HepG2 (cell line): ENCODE data around the gene DHX16. TPM values are rescaled to one million over a fixed set of nuclear protein-coding genes. Genes with fewer than 3 reads are reported as not detected.
"Not testable (repeated sequence)": the region's sequence is repeated elsewhere in the genome, so short reads cannot be mapped to it uniquely, and the experiment has no call there.

Experiments
- ATAC-seq: fragments of 200-7000 bp; cut with Tn5 transposase; 3 replicates; pipeline ENCODE4 v1.9.1; 2020; ENCODE audit warnings: mild to moderate bottlenecking, moderate library complexity
- BruUV-seq: library from RNA; stranded (reverse); fragments of 400-500 nt; replicated peaks from 2 replicates; lab custom pipeline; 2021; lab: Mats Ljungman, UMichigan
- CTCF ChIA-PET: fragments of 300-600 bp; formaldehyde crosslinking; extraction: SDS; loops from one replicate; lab custom pipeline; 2021; ENCODE audit warnings: low total read pairs, inconsistent platforms, low intra/inter-chr PET ratio; lab: Yijun Ruan, JAX
- POLR2A ChIA-PET: fragments of 350-600 bp; sonication (Branson Sonifier 250); formaldehyde crosslinking; loops from one replicate; lab custom pipeline; 2020; ENCODE audit warnings: antibody characterized with exemption, inconsistent platforms; lab: Yijun Ruan, JAX
- DNase-seq: peaks from one replicate; pipeline ENCODE4 v3.0.0-alpha.2; 2015; ENCODE audit warnings: low spot score
- FAIRE-seq: peaks from 3 replicates; lab custom pipeline; 2011; peaks lifted over from hg19 to GRCh38; lab: Jason Lieb, UNC
- H2AFZ ChIP-seq: one replicate; pipeline ENCODE4 v1.6.1; 2011; ENCODE audit warnings: low read length, inconsistent platforms
- H3K27ac ChIP-seq: fragments of 300-600 bp; 3 replicates; pipeline ENCODE4 v1.8.0; 2011; ENCODE audit warnings: mixed run types, mild to moderate bottlenecking, mixed read lengths, low read length, inconsistent platforms; ENCODE audit not compliant: insufficient read depth; ENCODE audit errors: extremely low read length
- H3K27me3 ChIP-seq, 2 experiments: fragments of 200-600 bp in 1 of 2; 2 replicates in 1 of 2; 3 replicates in 1 of 2; pipeline versions ENCODE4 v1.6.0 to v1.8.0; 2011; ENCODE audit warnings: low read length in 2 of 2, mild to moderate bottlenecking in 2 of 2, moderate library complexity in 2 of 2, inconsistent platforms in 1 of 2; ENCODE audit not compliant: insufficient read depth in 2 of 2, control insufficient read depth in 1 of 2
- H3K36me3 ChIP-seq, 2 experiments: fragments of 200-600 bp in 1 of 2; replicated peaks in 1 of 2; 2 replicates in 1 of 2; 3 replicates in 1 of 2; pipeline versions ENCODE4 v1.5.1 to v1.8.0; 2011; ENCODE audit warnings: low read length in 2 of 2, inconsistent platforms in 1 of 2; ENCODE audit not compliant: insufficient read depth in 2 of 2, control insufficient read depth in 1 of 2
- H3K4me1 ChIP-seq: 2 replicates; pipeline ENCODE4 v1.5.1; 2012; ENCODE audit warnings: low read length, inconsistent platforms; ENCODE audit not compliant: insufficient read depth
- H3K4me2 ChIP-seq: 2 replicates; pipeline ENCODE4 v1.6.0; 2011; ENCODE audit warnings: low read depth, low read length, inconsistent platforms
- H3K4me3 ChIP-seq, 3 experiments: fragments of 200-600 bp in 1 of 3; sonication (generic), shearing (Covaris generic) in 1 of 3; replicated peaks in 1 of 3; 2 replicates each; pipeline ENCODE4 v1.5.1; 2011 to 2016; ENCODE audit warnings: low read length in 3 of 3, inconsistent platforms in 2 of 3, low read depth in 2 of 3, mild to moderate bottlenecking in 2 of 3, control low read depth in 1 of 3, mixed read lengths in 1 of 3; ENCODE audit not compliant: insufficient read depth in 1 of 3
- H3K79me2 ChIP-seq: one replicate; pipeline ENCODE4 v1.6.1; 2011; ENCODE audit warnings: low read length, inconsistent platforms; ENCODE audit not compliant: insufficient read depth
- H3K9ac ChIP-seq: 2 replicates; pipeline ENCODE4 v1.6.0; 2011; ENCODE audit warnings: mild to moderate bottlenecking, low read depth, low read length, inconsistent platforms; ENCODE audit not compliant: insufficient read depth
- H3K9me3 ChIP-seq: 2 replicates; pipeline ENCODE4 v1.5.1; 2012; ENCODE audit warnings: mild to moderate bottlenecking, low read length
- H4K20me1 ChIP-seq: 2 replicates; pipeline ENCODE4 v1.6.0; 2011; ENCODE audit warnings: inconsistent platforms, mild to moderate bottlenecking, low read length, moderate library complexity; ENCODE audit not compliant: insufficient read depth
- CREM ChIP-seq, 2 experiments: sonication (generic) in 1 of 2; formaldehyde crosslinking in 1 of 2; IDR thresholded peaks; 2 replicates each; pipeline versions ENCODE4 v1.4.0 to v1.6.1; 2016 to 2020; ENCODE audit warnings: antibody characterized with exemption in 1 of 2, mild to moderate bottlenecking in 1 of 2, missing genetic modification reagents in 1 of 2
- FOXA3 ChIP-seq: IDR thresholded peaks from 2 replicates; pipeline ENCODE4 v1.6.1; 2016; ENCODE audit warnings: missing genetic modification reagents, missing compliant biosample characterization
- HDAC1 ChIP-seq: sonication (generic); formaldehyde crosslinking; IDR thresholded peaks from 2 replicates; pipeline ENCODE4 v1.5.1; 2020; ENCODE audit warnings: mild to moderate bottlenecking, missing genetic modification reagents
- MYC ChIP-seq: sonication (generic); formaldehyde crosslinking; IDR thresholded peaks from 2 replicates; pipeline ENCODE4 v1.9.0; 2021; ENCODE audit warnings: missing genetic modification reagents, borderline replicate concordance
- POGZ ChIP-seq: sonication (generic); formaldehyde crosslinking; IDR thresholded peaks from 2 replicates; pipeline ENCODE4 v1.4.0; 2020; ENCODE audit warnings: mild to moderate bottlenecking, missing genetic modification reagents
- RARA ChIP-seq: IDR thresholded peaks from 2 replicates; pipeline ENCODE4 v1.6.1; 2016; ENCODE audit warnings: missing genetic modification reagents, missing compliant biosample characterization
- SALL1 ChIP-seq: sonication (generic); formaldehyde crosslinking; IDR thresholded peaks from 2 replicates; pipeline ENCODE4 v1.8.0; 2022; ENCODE audit warnings: mild to moderate bottlenecking, missing genetic modification reagents
- ZFY ChIP-seq: sonication (generic); formaldehyde crosslinking; IDR thresholded peaks from 2 replicates; pipeline ENCODE4 v1.4.0; 2020; ENCODE audit warnings: missing genetic modification reagents
- ZMYM3 ChIP-seq: sonication (generic); formaldehyde crosslinking; IDR thresholded peaks from 2 replicates; pipeline ENCODE4 v1.5.1; 2020; ENCODE audit warnings: mild to moderate bottlenecking, missing genetic modification reagents
- WGBS: methylation state at CpG from one replicate; pipeline ENCODE4 v1.1.6; 2017; ENCODE audit warnings: low lambda C conversion rate; 5-methylcytosine and 5-hydroxymethylcytosine counted together
- in situ Hi-C: cut with HindIII; loops from 2 replicates; pipeline ENCODE4 v1.10.0; 2017; ENCODE audit warnings: low pct_unique_long_range_greater_than_20kb; ENCODE audit not compliant: extremely low pct_ligation_motif_present
- intact Hi-C: fragments of 100-400 bp; cut with micrococcal nuclease; formaldehyde crosslinking; loops from one replicate; pipeline ENCODE4 v1.10.0; 2022; ENCODE audit not compliant: unreplicated experiment
- polyA plus RNA-seq, 8 experiments: library from polyadenylated mRNA; depleted of rRNA in 3 of 8; stranded (reverse) in 7 of 8; unstranded in 1 of 8; fragments of >200 nt; fragmentation: Illumina TruSeq in 4 of 8; extraction: Trizol in 4 of 8; gene quantifications; 2 replicates each; pipeline versions ENCODE4 v1.2.1 to v1.2.3, GENCODE V29; 2011 to 2016; ENCODE audit warnings: low read depth in 4 of 8, missing spikeins in 1 of 8, mixed read lengths in 1 of 8; ENCODE audit not compliant: insufficient read depth in 1 of 8
- total RNA-seq, 5 experiments: library from RNA; depleted of rRNA; stranded (reverse); fragments of >200 nt; fragmentation: Illumina TruSeq; extraction: Trizol; gene quantifications; 2 replicates each; pipeline ENCODE4 v1.2.3, GENCODE V29; 2016; ENCODE audit warnings: low read depth in 1 of 5
- TF ChIP-seq, protein P1 (sequence below): IDR thresholded peaks from 2 replicates; pipeline ENCODE4 v1.4.0; 2020; ENCODE audit warnings: mild to moderate bottlenecking, missing genetic modification reagents
- TF ChIP-seq, protein P2 (sequence below): sonication (generic); formaldehyde crosslinking; IDR thresholded peaks from 2 replicates; pipeline ENCODE4 v1.4.0; 2020; ENCODE audit warnings: missing genetic modification reagents
- TF ChIP-seq, protein P3 (sequence below): sonication (generic); formaldehyde crosslinking; IDR thresholded peaks from 2 replicates; pipeline ENCODE4 v1.4.0; 2020; ENCODE audit warnings: missing genetic modification reagents, mild to moderate bottlenecking, borderline replicate concordance

Gene DHX16
- total and polyA plus RNA-seq, 2 of the 13 experiments (the other 11 are each of a cell fraction or from before 2014, with no cell fraction given): 57.0 to 58.5 TPM

DNA sequence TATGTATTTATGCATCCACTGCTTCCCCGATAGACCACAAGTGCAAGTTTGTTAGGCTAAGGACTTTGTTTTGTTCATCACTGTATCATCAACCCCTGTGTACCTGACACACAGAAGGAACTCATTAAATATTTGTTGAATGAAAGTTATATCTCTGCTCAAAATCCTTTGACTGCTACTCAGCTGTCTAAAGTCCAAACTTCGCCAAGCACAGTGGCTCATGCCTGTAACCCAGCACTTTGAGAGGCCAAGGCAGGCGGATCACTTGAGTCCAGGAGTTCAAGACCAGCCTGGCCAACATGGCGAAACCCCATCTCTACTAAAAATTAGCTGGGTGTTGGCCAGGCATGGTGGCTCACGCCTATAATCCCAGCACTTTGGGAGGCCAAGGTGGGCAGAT, 14.9 kb downstream of the DHX16 start:
- intact Hi-C loops: loop anchor here (5.0 kb wide), 1 partner anchor 41 kb away; the partner anchor contains the start of genes MRPS18B and PPP1R10
- H3K79me2 ChIP-seq; FAIRE-seq; H3K27me3 ChIP-seq; CTCF ChIA-PET; H4K20me1 ChIP-seq; H2AFZ ChIP-seq; H3K9me3 ChIP-seq; in situ Hi-C loops; H3K4me3 ChIP-seq; BruUV-seq; H3K9ac ChIP-seq; H3K4me2 ChIP-seq; TF ChIP-seq CREM (CRISPR knock-in tag; IDR thresholded peaks at IDR 0.05): not testable (repeated sequence)
- POLR2A ChIA-PET: interaction anchor here (1.4 to 4.8 kb wide), 3 partner anchors 10 to 39 kb away, joined by 3 to 26 read pairs (median 9); partner anchors contain the start of gene DHX16
- ATAC-seq (peak; percentile 3; the same call in 1 of the 3 replicates), DNase-seq (peak; percentile 53)
- peak overlapping the region; percentile 80 for H3K27ac ChIP-seq
- peaks cover 38 to 72% of the 10 kb centered on the region in 2 experiments for H3K36me3 ChIP-seq
- 64% methylated on average over 5 of the region's 5 CpGs for WGBS
- H3K4me1 ChIP-seq: peaks cover 53% of the 10 kb centered on the region
- TF ChIP-seq ZFY: 0 out of 2 replicates have a peak, but pooled peaks have one; percentile 21
- TF ChIP-seq, protein P1, sequence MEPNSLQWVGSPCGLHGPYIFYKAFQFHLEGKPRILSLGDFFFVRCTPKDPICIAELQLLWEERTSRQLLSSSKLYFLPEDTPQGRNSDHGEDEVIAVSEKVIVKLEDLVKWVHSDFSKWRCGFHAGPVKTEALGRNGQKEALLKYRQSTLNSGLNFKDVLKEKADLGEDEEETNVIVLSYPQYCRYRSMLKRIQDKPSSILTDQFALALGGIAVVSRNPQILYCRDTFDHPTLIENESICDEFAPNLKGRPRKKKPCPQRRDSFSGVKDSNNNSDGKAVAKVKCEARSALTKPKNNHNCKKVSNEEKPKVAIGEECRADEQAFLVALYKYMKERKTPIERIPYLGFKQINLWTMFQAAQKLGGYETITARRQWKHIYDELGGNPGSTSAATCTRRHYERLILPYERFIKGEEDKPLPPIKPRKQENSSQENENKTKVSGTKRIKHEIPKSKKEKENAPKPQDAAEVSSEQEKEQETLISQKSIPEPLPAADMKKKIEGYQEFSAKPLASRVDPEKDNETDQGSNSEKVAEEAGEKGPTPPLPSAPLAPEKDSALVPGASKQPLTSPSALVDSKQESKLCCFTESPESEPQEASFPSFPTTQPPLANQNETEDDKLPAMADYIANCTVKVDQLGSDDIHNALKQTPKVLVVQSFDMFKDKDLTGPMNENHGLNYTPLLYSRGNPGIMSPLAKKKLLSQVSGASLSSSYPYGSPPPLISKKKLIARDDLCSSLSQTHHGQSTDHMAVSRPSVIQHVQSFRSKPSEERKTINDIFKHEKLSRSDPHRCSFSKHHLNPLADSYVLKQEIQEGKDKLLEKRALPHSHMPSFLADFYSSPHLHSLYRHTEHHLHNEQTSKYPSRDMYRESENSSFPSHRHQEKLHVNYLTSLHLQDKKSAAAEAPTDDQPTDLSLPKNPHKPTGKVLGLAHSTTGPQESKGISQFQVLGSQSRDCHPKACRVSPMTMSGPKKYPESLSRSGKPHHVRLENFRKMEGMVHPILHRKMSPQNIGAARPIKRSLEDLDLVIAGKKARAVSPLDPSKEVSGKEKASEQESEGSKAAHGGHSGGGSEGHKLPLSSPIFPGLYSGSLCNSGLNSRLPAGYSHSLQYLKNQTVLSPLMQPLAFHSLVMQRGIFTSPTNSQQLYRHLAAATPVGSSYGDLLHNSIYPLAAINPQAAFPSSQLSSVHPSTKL (CRISPR knock-in tag): peak; percentile 23; the same call in 1 of the 2 replicates
- TF ChIP-seq ZMYM3 (CRISPR knock-in tag): peak; percentile 66; the same call in 1 of the 2 replicates
- peak; percentile 17; the same call in 1 of the 2 replicates for TF ChIP-seq MYC (CRISPR knock-in tag)
- TF ChIP-seq RARA (CRISPR knock-in tag): 0 out of 2 replicates have a peak, but pooled peaks have one; percentile 18
- peak; percentile 20; the same call in 1 of the 2 replicates for TF ChIP-seq CREM (IDR thresholded peaks at IDR 0.05)
- TF ChIP-seq, protein P2, sequence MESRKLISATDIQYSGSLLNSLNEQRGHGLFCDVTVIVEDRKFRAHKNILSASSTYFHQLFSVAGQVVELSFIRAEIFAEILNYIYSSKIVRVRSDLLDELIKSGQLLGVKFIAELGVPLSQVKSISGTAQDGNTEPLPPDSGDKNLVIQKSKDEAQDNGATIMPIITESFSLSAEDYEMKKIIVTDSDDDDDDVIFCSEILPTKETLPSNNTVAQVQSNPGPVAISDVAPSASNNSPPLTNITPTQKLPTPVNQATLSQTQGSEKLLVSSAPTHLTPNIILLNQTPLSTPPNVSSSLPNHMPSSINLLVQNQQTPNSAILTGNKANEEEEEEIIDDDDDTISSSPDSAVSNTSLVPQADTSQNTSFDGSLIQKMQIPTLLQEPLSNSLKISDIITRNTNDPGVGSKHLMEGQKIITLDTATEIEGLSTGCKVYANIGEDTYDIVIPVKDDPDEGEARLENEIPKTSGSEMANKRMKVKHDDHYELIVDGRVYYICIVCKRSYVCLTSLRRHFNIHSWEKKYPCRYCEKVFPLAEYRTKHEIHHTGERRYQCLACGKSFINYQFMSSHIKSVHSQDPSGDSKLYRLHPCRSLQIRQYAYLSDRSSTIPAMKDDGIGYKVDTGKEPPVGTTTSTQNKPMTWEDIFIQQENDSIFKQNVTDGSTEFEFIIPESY (CRISPR knock-in tag): peak; percentile 96
- TF ChIP-seq, protein P3, sequence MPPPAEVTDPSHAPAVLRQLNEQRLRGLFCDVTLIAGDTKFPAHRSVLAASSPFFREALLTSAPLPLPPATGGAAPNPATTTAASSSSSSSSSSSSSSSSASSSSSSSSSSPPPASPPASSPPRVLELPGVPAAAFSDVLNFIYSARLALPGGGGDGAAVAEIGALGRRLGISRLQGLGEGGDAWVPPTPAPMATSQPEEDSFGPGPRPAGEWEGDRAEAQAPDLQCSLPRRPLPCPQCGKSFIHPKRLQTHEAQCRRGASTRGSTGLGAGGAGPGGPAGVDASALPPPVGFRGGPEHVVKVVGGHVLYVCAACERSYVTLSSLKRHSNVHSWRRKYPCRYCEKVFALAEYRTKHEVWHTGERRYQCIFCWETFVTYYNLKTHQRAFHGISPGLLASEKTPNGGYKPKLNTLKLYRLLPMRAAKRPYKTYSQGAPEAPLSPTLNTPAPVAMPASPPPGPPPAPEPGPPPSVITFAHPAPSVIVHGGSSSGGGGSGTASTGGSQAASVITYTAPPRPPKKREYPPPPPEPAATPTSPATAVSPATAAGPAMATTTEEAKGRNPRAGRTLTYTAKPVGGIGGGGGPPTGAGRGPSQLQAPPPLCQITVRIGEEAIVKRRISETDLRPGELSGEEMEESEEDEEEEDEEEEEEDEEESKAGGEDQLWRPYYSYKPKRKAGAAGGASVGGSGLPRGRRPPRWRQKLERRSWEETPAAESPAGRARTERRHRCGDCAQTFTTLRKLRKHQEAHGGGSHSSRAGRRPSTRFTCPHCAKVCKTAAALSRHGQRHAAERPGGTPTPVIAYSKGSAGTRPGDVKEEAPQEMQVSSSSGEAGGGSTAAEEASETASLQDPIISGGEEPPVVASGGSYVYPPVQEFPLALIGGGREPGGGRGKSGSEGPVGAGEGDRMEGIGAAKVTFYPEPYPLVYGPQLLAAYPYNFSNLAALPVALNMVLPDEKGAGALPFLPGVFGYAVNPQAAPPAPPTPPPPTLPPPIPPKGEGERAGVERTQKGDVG: peak; percentile 49; the same call in 1 of the 2 replicates
- TF ChIP-seq FOXA3 (CRISPR knock-in tag): 0 out of 2 replicates have a peak, but pooled peaks have one; percentile 12
- TF ChIP-seq SALL1 (CRISPR knock-in tag): peak; percentile 81
- peak; percentile 31; the same call in 1 of the 2 replicates for TF ChIP-seq HDAC1
- 0 out of 2 replicates have a peak, but pooled peaks have one; percentile 14 for TF ChIP-seq POGZ (CRISPR knock-in tag)
